Loucy (cell line): Measurements from ENCODE around the gene C16orf89.
"Not testable (repeated sequence)": the region's sequence is repeated elsewhere in the genome, so short reads cannot be mapped to it uniquely, and the experiment has no call there.

Experiments used
- EZH2phosphoT487 ChIP-seq: fragments of 200-600 bp; IDR thresholded peaks from 2 replicates; pipeline ENCODE4 v1.6.1; 2018; ENCODE audit warnings: antibody characterized with exemption, mild to moderate bottlenecking, moderate library complexity, borderline replicate concordance
- TF ChIP-seq, protein P1 (sequence below): fragments of 200-600 bp; sonication (generic); conservative IDR thresholded peaks from 2 replicates; pipeline ENCODE4 v1.5.1; 2014; ENCODE audit warnings: mild to moderate bottlenecking, antibody characterized with exemption, low read length

DNA sequence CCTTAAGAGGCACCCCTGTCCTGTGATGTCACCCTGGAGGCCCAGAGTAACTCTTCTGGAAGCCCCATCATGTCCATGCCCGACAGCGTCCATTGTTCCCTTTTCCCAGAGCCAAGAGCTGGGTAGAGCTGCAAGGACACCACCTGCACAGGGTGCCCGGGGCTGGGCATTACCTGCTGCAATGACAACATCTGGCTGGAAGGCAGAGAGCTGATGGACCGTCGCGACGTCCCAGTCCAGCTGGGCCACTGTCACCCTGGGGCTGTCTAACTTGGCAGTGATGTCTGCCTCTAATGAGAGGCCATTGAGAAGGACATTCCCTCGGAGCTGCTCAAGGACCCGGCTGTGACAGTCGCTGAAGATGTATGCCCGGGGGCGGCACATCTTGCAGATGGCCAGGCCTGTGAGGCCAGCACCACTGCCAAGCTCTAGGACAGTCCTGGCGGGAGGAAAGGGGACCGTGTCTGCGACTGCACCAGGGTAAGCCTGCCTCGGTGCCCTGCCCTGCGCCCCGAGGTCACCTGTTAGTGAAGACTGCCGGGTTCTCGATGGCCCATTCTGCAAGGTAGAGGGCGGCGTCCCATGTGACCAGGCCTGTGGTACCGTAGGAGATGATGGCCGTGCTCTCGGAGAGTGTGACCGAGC, 24.3 kb upstream of the C16orf89 start:
- TF ChIP-seq, protein P1, sequence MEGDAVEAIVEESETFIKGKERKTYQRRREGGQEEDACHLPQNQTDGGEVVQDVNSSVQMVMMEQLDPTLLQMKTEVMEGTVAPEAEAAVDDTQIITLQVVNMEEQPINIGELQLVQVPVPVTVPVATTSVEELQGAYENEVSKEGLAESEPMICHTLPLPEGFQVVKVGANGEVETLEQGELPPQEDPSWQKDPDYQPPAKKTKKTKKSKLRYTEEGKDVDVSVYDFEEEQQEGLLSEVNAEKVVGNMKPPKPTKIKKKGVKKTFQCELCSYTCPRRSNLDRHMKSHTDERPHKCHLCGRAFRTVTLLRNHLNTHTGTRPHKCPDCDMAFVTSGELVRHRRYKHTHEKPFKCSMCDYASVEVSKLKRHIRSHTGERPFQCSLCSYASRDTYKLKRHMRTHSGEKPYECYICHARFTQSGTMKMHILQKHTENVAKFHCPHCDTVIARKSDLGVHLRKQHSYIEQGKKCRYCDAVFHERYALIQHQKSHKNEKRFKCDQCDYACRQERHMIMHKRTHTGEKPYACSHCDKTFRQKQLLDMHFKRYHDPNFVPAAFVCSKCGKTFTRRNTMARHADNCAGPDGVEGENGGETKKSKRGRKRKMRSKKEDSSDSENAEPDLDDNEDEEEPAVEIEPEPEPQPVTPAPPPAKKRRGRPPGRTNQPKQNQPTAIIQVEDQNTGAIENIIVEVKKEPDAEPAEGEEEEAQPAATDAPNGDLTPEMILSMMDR, result not testable (repeated sequence)
- TF ChIP-seq EZH2phosphoT487, result not testable (repeated sequence)
